HCT116 (cell line): ENCODE results near the gene CADPS. TPM values are rescaled to one million over a fixed set of nuclear protein-coding genes. Genes with fewer than 3 reads are reported as not detected.

ENCODE experiments used
- ATAC-seq: fragments of 200-7000 bp; cut with Tn5 transposase; 2 replicates; pipeline ENCODE4 v1.9.1; 2020; ENCODE audit warnings: mild to moderate bottlenecking, moderate library complexity
- BruUV-seq: library from RNA; stranded (reverse); fragments of 400-500 nt; replicated peaks from 2 replicates; lab custom pipeline; 2021; lab: Mats Ljungman, UMichigan
- CTCF ChIA-PET: fragments of 300-600 bp; sonication (Branson Sonifier 250); formaldehyde crosslinking; loops from one replicate; lab custom pipeline; 2021; ENCODE audit warnings: antibody characterized with exemption; lab: Charles Lee
- POLR2A ChIA-PET: fragments of 300-600, 350-600 bp; sonication (Branson Sonifier 250); formaldehyde crosslinking; loops from one replicate; lab custom pipeline; 2021; ENCODE audit warnings: antibody characterized with exemption; lab: Charles Lee
- RAD21 ChIA-PET, 2 experiments: fragments of 300-600 bp; sonication (Branson Sonifier 250); formaldehyde crosslinking; loops; one replicate each; lab custom pipeline; 2023; ENCODE audit warnings: low total read pairs in 2 of 2; ENCODE audit not compliant: uncharacterized antibody in 2 of 2, unreplicated experiment in 2 of 2, low non-redundant PET in 1 of 2; lab: Charles Lee
- DNase-seq: peaks from one replicate; pipeline ENCODE4 v3.0.0-alpha.2; 2010; ENCODE audit warnings: low read depth, low spot score
- H2AFZ ChIP-seq: fragments of 200-600 bp; shearing (Covaris generic), sonication (generic); 2 replicates; pipeline ENCODE4 v1.6.1; 2017; ENCODE audit warnings: low read depth, mixed run types, mixed read lengths, antibody characterized with exemption, low read length; ENCODE audit not compliant: poor library complexity, severe bottlenecking
- H3K27ac ChIP-seq: 2 replicates; pipeline ENCODE4 v1.5.1; 2012; ENCODE audit warnings: low read depth, low read length
- H3K27me3 ChIP-seq: fragments of 200-600 bp; sonication (generic); 2 replicates; pipeline ENCODE4 v1.6.1; 2016; ENCODE audit warnings: mixed run types, low read length, mixed read lengths; ENCODE audit not compliant: insufficient read depth
- H3K36me3 ChIP-seq, 2 experiments: fragments of 200-500 bp in 1 of 2; fragments of 200-600 bp in 1 of 2; sonication (Bioruptor generic) in 1 of 2; sonication (generic) in 1 of 2; 2 replicates each; pipeline versions ENCODE4 v1.5.1 to v1.6.1; 2014 to 2016; ENCODE audit warnings: low read length in 2 of 2, inconsistent platforms in 1 of 2, mixed read lengths in 1 of 2, mixed run types in 1 of 2; ENCODE audit not compliant: insufficient read depth in 2 of 2, control insufficient read depth in 1 of 2
- H3K4me1 ChIP-seq, 2 experiments: fragments of 200-600 bp in 1 of 2; sonication (generic) in 1 of 2; 2 replicates each; pipeline versions ENCODE4 v1.5.1 to v1.6.1; 2012 to 2017; ENCODE audit warnings: low read length in 2 of 2, inconsistent platforms in 1 of 2, mild to moderate bottlenecking in 1 of 2, mixed read lengths in 1 of 2, mixed run types in 1 of 2, moderate library complexity in 1 of 2; ENCODE audit not compliant: insufficient read depth in 2 of 2, control insufficient read depth in 1 of 2
- H3K4me2 ChIP-seq: fragments of 200-600 bp; sonication (generic); 2 replicates; pipeline ENCODE4 v1.6.1; 2017; ENCODE audit warnings: mixed run types, low read length, mixed read lengths
- H3K4me3 ChIP-seq, 2 experiments: fragments of 200-600 bp in 1 of 2; sonication (generic) in 1 of 2; replicated peaks in 1 of 2; 2 replicates each; pipeline ENCODE4 v1.5.1; 2011 to 2016; ENCODE audit warnings: low read length in 2 of 2, control low read depth in 1 of 2, low read depth in 1 of 2, mild to moderate bottlenecking in 1 of 2, mixed read lengths in 1 of 2, mixed run types in 1 of 2
- H3K79me2 ChIP-seq: fragments of 200-600 bp; sonication (generic); 2 replicates; pipeline ENCODE4 v1.6.1; 2017; ENCODE audit warnings: mild to moderate bottlenecking, mixed run types, low read length, moderate library complexity, mixed read lengths; ENCODE audit not compliant: insufficient read depth
- H3K9ac ChIP-seq: fragments of 200-600 bp; sonication (generic); 2 replicates; pipeline ENCODE4 v1.6.1; 2016; ENCODE audit warnings: low read length, mixed read lengths
- H3K9me2 ChIP-seq: fragments of 200-600 bp; sonication (generic), shearing (Covaris generic); 2 replicates; pipeline ENCODE4 v1.6.1; 2017; ENCODE audit warnings: mixed run types, mild to moderate bottlenecking, moderate library complexity; ENCODE audit not compliant: insufficient read depth
- H3K9me3 ChIP-seq, 2 experiments: fragments of 200-500 bp in 1 of 2; fragments of 200-600 bp in 1 of 2; sonication (Bioruptor generic) in 1 of 2; sonication (generic) in 1 of 2; 2 replicates each; pipeline ENCODE4 v1.6.1; 2014 to 2017; ENCODE audit warnings: low read length in 2 of 2, mixed read lengths in 2 of 2, inconsistent platforms in 1 of 2, low read depth in 1 of 2, mild to moderate bottlenecking in 1 of 2, mixed run types in 1 of 2, moderate library complexity in 1 of 2; ENCODE audit not compliant: control insufficient read depth in 1 of 2, insufficient read depth in 1 of 2
- H4K20me1 ChIP-seq: fragments of 200-600 bp; sonication (generic), shearing (Covaris generic); 2 replicates; pipeline ENCODE4 v1.6.1; 2017; ENCODE audit warnings: mixed run types, mild to moderate bottlenecking, moderate library complexity; ENCODE audit not compliant: insufficient read depth
- CTCF ChIP-seq, 3 experiments: fragments of 200-600 bp in 1 of 3; sonication (generic) in 1 of 3; IDR thresholded peaks in 2 of 3; conservative IDR thresholded peaks in 1 of 3; 2 replicates each; pipeline ENCODE4 v1.5.1; 2012 to 2017; ENCODE audit warnings: low read depth in 2 of 3, low read length in 2 of 3, antibody characterized with exemption in 1 of 3, borderline replicate concordance in 1 of 3, control low read depth in 1 of 3, mild to moderate bottlenecking in 1 of 3, mixed read lengths in 1 of 3, mixed run types in 1 of 3, moderate library complexity in 1 of 3; ENCODE audit not compliant: insufficient read depth in 1 of 3
- EGR1 ChIP-seq: IDR thresholded peaks from 2 replicates; pipeline ENCODE4 v1.6.1; 2012; ENCODE audit warnings: low read depth
- ELF1 ChIP-seq: IDR thresholded peaks from 2 replicates; pipeline ENCODE4 v1.6.1; 2012; ENCODE audit warnings: low read depth, borderline replicate concordance
- FOSL1 ChIP-seq: IDR thresholded peaks from 2 replicates; pipeline ENCODE4 v1.6.1; 2012; ENCODE audit warnings: low read depth
- POLR2AphosphoS5 ChIP-seq: IDR thresholded peaks from 2 replicates; pipeline ENCODE4 v1.6.1; 2011; ENCODE audit warnings: mild to moderate bottlenecking, low read depth, low read length, moderate library complexity
- REST ChIP-seq: IDR thresholded peaks from 2 replicates; pipeline ENCODE4 v1.6.1; 2012; ENCODE audit warnings: low read depth
- SIN3A ChIP-seq: IDR thresholded peaks from 2 replicates; pipeline ENCODE4 v1.6.1; 2012; ENCODE audit warnings: low read depth
- SP1 ChIP-seq: IDR thresholded peaks from 2 replicates; pipeline ENCODE4 v1.6.1; 2012; ENCODE audit warnings: low read depth
- TCF7L2 ChIP-seq: IDR thresholded peaks from 2 replicates; pipeline ENCODE4 v1.7.0; 2011; ENCODE audit warnings: borderline replicate concordance, inconsistent platforms; ENCODE audit not compliant: insufficient read depth, insufficient read length; ENCODE audit errors: extremely low read depth
- YY1 ChIP-seq: IDR thresholded peaks from 2 replicates; pipeline ENCODE4 v1.6.1; 2011; ENCODE audit warnings: low read length, low read depth, moderate library complexity, mild to moderate bottlenecking; ENCODE audit not compliant: insufficient replicate concordance; ENCODE audit errors: extremely low read depth
- ZFX ChIP-seq: fragments of 450-650 bp; IDR thresholded peaks from 2 replicates; pipeline ENCODE4 v1.6.1; 2017
- intact Hi-C: fragments of 100-400 bp; cut with micrococcal nuclease; formaldehyde crosslinking; loops from 2 replicates; pipeline ENCODE4 v1.10.0; 2022
- total RNA-seq: library from RNA; stranded (reverse); gene quantifications from one replicate; pipeline ENCODE4 v1.2.1, GENCODE V29; 2021; ENCODE audit not compliant: unreplicated experiment

The CADPS gene
- total RNA-seq, 1 experiment from 2014 or later: not detected

DNA sequence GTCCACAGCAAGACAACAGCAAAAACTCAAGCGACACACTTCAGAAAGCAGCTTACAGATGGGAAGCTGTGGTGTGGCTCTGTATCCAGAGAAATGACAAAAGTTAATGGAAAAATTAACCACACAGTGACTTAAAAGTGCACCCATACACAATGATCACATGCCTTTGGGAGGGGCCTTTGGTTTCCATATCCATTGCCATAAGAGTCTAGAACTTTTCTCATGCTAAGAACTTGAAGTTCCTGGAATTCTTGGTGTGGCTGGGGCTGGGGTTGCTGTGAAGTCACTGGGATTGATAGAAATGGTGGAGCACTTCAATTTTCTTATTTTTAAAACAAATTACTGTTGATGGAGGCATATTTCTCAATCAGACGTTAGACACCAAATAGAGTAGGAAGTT is 393.3 kb downstream of the CADPS start:
- ChIA-PET RAD21 (no interaction called here), CTCF (no interaction called here)
- Histone ChIP-seq H3K79me2 (no peaks in the 10 kb centered on the region), H3K27ac (no peak overlapping the region), H4K20me1 (no peaks in the 10 kb centered on the region), H3K4me1 (no peaks in the 10 kb centered on the region), H2AFZ (no peak overlapping the region), H3K9me2 (no peaks in the 10 kb centered on the region), H3K27me3 (peaks cover 47% of the 10 kb centered on the region), H3K9ac (no peak overlapping the region), H3K4me3 (no peak overlapping the region), H3K36me3 (no peaks in the 10 kb centered on the region), H3K9me3 (no peaks in the 10 kb centered on the region)
- no TSS peak for BruUV-seq
- ATAC-seq (no peak), DNase-seq (no peak)
- intact Hi-C loops: no loop called here
- TF ChIP-seq ELF1 (no peak), YY1 (no peak), SP1 (no peak), POLR2AphosphoS5 (no peak), SIN3A (no peak), EGR1 (no peak), ZFX (no peak), REST (no peak), CTCF (IDR thresholded peaks at IDR 0.05 in 2 of 3, conservative IDR thresholded peaks at IDR 0.05 in 1 of 3; ENCODE audit: borderline replicate concordance in 1 of 3, insufficient read depth in 1 of 3, low read depth in 2 of 3, low read length in 2 of 3) (no peak), TCF7L2 (no peak), FOSL1 (no peak)
- TF ChIP-seq, all 23 proteins: peak for 0
- no peak overlapping the region for H3K4me2 ChIP-seq
- POLR2A ChIA-PET: no interaction called here
